Skin of body (tissue), 2 donors: Measurements from ENCODE around the gene BMP2K. TPM values are rescaled to one million over a fixed set of nuclear protein-coding genes. Genes with fewer than 3 reads are reported as not detected.

Experiments used
- small RNA-seq: library from RNA; depleted of rRNA; stranded (forward); fragments of <200 nt; gene quantifications from one replicate; pipeline ENCODE3, GENCODE V24; 2014; ENCODE audit warnings: low replicate concordance
- total RNA-seq: library from RNA; depleted of rRNA; stranded (reverse); fragments of >200 nt; gene quantifications from one replicate; pipeline ENCODE4 v1.2.3, GENCODE V29; 2014

The BMP2K gene
- total RNA-seq, 1 donor from 2014 or later = 48.3 TPM

Small RNA genes lying within 50 kb of the gene (small RNA-seq; reads per million reads assigned to genes)
- not detected for gene AC098818.1
- not detected for gene MIR5096
- not detected for gene RN7SL127P

Other genes with a start within 250 kb of the BMP2K start
- gene ANXA3, start 224.6 kb upstream of the BMP2K start, total RNA-seq = 50.7 TPM
- gene PAQR3, start 163.1 kb downstream of the BMP2K start, total RNA-seq = 17.2 TPM